Stimulated activated CD8-positive, alpha-beta memory T cell treated with anti-CD3 and anti-CD28 coated beads, Interleukin-7, amount 100 ng/mL, for 24 hours (primary cell): Measurements from ENCODE around the gene DHX32.
A peak's percentile ranks its signal among the peaks of the same experiment; 100 is the strongest.
"Not testable (repeated sequence)": the region's sequence is repeated elsewhere in the genome, so short reads cannot be mapped to it uniquely, and the experiment has no call there.

ENCODE experiments used
- DNase-seq: peaks from one replicate; pipeline ENCODE4 v3.0.0-alpha.2; 2020; ENCODE audit warnings: low read depth

The DHX32 gene

GRCh38 chr10:125896088-125896934 is 15.2 kb upstream of the DHX32 start, which contains the start of gene FANK1:
TSS of gene FANK1 (plus strand) at chr10:125896564. CDS start at chr10:125896643, 79 bp downstream.
- peak; percentile 62 for DNase-seq

GRCh38 chr10:125895130-125896087 is 14.3 kb upstream of the DHX32 start:
- DNase-seq = peak; percentile 16

GRCh38 chr10:125894176-125894575 is 13.1 kb upstream of the DHX32 start:
- DNase-seq = not testable (repeated sequence)

GRCh38 chr10:125892402-125892801 is 11.3 kb upstream of the DHX32 start:
- not testable (repeated sequence) for DNase-seq

- DNase-seq = not testable (repeated sequence)
Observed at GRCh38 chr10:125889441-125889840, 8.3 kb upstream of the DHX32 start.

GRCh38 chr10:125886914-125887512 is 5.9 kb upstream of the DHX32 start:
- no peak for DNase-seq

DNA sequence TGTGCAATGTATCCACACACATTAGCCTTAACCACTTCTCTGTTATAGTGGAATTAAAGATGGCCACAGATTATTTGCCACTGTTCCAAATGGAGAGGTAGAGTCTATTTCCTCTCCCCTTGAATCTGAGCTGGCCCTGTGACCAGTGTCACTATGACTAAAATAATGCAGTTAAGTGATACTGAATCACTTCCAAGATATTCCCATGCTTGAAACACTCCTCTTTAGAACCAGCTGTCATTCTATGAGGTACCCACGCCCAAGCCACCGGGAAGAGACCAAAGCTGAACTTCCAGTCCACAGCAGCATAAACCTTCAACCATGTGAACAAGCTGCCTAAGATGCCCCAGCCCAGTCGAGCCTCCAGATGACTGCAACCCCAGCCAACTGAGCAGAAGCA is 2.1 kb upstream of the DHX32 start:
- DNase-seq = no peak

- DNase-seq = no peak
Observed at GRCh38 chr10:125882596-125882995, 1.5 kb upstream of the DHX32 start.

DNA sequence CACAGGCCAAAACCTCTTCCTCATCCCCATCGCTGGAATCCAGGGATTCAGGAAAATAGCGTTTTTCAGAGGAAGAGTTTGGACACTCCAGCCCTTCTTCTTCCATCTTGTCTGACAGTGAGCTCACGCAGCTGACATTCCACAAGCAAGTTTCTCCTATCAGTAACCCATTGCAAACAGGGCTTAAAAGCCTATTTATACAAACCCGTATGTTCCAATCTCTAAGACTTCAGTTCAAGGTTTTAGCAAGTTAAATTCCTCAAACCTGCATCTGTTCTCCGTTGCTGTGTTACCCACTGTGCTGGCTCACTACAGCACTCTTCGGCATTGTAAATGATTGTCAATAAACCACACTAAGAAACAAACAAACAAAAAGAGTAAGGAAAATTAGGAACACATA is 373 bp downstream of the DHX32 start:
- DNase-seq = no peak

- DNase-seq = no peak
Observed at GRCh38 chr10:125878957-125879835, 1.9 kb downstream of the DHX32 start.

DNA sequence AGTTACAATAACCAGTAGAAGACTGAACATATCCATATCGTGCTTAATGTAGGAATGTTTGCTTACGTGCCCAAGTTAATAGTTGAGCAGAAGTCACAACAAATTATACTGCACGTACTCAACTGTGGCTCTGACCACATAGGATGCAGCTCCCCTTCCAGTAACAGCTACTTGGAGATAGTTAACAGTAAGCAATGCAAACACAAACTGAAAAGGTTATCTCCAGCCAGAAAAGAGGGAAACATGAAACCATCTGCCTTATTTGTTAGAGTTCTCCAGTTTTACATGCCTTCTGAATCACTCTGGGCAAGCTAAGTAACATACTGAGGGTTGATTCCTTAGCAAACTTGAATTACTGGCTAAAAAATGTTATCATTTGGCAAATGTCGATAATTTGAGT is 9.8 kb downstream of the DHX32 start:
- DNase-seq = no peak

- DNase-seq = no peak
Observed at GRCh38 chr10:125868372-125868975, 12.6 kb downstream of the DHX32 start.

DNA sequence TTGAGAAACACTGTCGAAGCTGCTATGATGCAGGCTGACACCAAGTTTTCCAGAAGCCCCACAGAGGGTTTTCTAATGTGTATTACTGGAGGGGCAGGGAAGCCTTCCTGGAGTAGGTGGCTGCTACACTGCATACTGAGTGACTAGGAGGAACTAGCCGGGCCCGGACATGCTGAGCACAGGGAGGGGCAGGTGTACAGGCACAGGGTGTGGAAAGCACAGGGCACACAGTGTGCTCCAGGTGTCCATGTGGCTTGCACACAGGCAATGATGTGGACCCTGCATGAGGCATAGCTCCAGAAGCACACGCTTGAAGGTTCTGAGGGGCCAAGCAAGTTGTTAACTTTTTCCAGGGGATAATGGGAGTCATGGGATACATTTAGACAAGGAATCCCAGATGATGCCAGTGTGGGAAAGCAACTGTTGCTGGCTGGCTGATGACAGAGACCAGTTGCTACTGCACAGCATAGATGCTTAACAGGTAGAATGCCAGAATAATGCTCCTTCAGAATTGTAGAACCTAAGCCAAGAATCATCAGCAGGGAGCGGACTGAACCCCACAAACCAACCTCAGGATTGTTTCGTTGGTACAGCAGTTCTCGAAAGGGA is 14.6 kb downstream of the DHX32 start:
- no peak for DNase-seq

GRCh38 chr10:125865120-125865519 is 16.0 kb downstream of the DHX32 start:
- no peak for DNase-seq

GRCh38 chr10:125859128-125859817 is 21.8 kb downstream of the DHX32 start:
- DNase-seq = no peak

- no peak for DNase-seq
Observed at GRCh38 chr10:125857185-125857760, 23.8 kb downstream of the DHX32 start.

DNA sequence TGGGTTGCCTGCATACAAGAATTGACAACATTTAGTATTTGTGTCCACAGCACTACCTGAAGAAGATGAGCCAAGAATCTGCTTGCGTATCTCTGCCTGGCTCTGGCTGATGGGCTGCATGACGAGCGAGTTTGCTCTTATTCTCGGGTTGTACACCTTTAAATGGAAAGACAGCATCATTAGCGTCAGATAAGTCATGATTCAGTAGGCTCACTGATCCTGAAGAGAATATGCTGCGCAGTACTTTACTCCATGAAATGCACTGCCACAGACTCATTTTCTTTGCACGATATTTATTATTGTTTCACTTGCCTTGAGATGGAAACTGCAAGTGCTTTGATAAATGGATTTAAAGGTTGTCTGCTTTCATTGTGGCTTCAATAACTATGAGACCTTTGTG is 28.6 kb downstream of the DHX32 start:
- DNase-seq = no peak

DNA sequence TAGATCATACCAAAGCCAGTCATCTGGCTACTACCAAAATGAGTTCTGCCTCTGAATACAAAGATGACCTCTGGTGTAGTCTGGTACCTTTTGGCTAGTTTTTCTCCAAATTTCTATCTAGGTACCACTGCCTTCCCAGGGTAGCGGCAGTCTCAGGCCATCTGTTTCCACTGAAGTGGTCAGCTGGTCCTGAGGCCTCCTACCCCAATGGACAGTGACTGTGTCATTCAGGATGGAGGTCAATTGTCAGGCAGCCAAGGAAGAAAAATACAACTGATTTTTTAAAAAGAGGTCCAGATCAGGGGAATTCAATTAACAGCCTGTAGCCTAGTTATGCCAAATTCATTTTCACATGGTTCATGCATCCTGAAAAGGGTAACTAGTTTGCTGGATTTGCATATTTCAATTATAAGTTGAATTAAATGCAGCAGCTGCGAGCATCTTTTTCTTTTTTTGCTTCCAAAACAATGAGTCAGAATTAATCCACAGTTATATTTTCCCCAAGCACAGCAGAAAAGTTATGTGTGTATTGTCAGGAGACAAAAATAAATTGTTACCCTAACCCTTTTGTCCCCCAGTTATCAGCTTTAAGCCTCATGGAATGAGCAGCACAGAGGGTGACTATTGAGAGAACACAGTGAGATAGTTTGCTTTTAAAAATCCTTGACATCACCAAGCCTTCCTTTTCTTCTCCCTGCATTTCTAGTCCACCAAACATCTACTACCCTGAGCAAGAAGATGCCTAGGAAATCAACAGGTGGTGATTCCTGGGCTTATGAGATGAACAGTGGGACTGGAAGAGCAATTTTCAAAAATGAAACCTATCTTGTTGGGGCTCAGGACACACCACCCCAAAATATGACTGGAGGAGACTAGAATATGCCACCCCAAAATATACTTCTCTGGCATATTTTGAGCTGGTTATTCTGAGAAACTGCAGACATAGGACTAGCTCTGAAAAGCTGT is 30.0 kb downstream of the DHX32 start:
- no peak for DNase-seq
